HUES48 (cell line): ENCODE data around the gene OR11A1.
"Not testable (repeated sequence)": the region's sequence is repeated elsewhere in the genome, so short reads cannot be mapped to it uniquely, and the experiment has no call there.

Experiments used
- H3K27ac ChIP-seq: one replicate; pipeline ENCODE4 v1.7.0; 2013; ENCODE audit warnings: low read depth, low read length, inconsistent platforms
- H3K27me3 ChIP-seq: 2 replicates; pipeline ENCODE4 v1.6.1; 2013; ENCODE audit warnings: mild to moderate bottlenecking, low read length; ENCODE audit not compliant: control insufficient read depth, insufficient read depth
- H3K36me3 ChIP-seq: 2 replicates; pipeline ENCODE4 v1.6.1; 2013; ENCODE audit warnings: low read length; ENCODE audit not compliant: control insufficient read depth, insufficient read depth
- H3K4me1 ChIP-seq: 2 replicates; pipeline ENCODE4 v1.6.1; 2013; ENCODE audit warnings: mild to moderate bottlenecking, low read length; ENCODE audit not compliant: control insufficient read depth, insufficient read depth
- H3K4me3 ChIP-seq: 2 replicates; pipeline ENCODE4 v1.5.1; 2013; ENCODE audit warnings: mild to moderate bottlenecking, low read depth, low read length
- H3K9ac ChIP-seq: 2 replicates; pipeline ENCODE4 v1.6.1; 2013; ENCODE audit warnings: mild to moderate bottlenecking, low read depth, low read length, moderate library complexity
- H3K9me3 ChIP-seq: 2 replicates; pipeline ENCODE4 v1.6.1; 2013; ENCODE audit warnings: low read length; ENCODE audit not compliant: control insufficient read depth, insufficient read depth

Gene OR11A1

GRCh38 chr6:29444031-29444430, 12.8 kb downstream of the OR11A1 start:
- not testable (repeated sequence) for H3K36me3 ChIP-seq, H3K4me1 ChIP-seq, H3K4me3 ChIP-seq, H3K27ac ChIP-seq, H3K27me3 ChIP-seq, H3K9ac ChIP-seq, H3K9me3 ChIP-seq

- H3K4me3 ChIP-seq: no peak overlapping the region
- H3K9ac ChIP-seq: no peak overlapping the region
- H3K27ac ChIP-seq: no peak overlapping the region
- no peaks in the 10 kb centered on the region; the same call in 1 of the 2 replicates for H3K27me3 ChIP-seq
- H3K9me3 ChIP-seq: peaks cover 4% of the 10 kb centered on the region; the same call in 1 of the 2 replicates
- no peaks in the 10 kb centered on the region for H3K36me3 ChIP-seq
- H3K4me1 ChIP-seq: peaks cover 10% of the 10 kb centered on the region
These were observed 14.2 kb downstream of the OR11A1 start for GRCh38 chr6:29442719-29443118.

GRCh38 chr6:29439006-29439405, 17.9 kb downstream of the OR11A1 start, which contains the start of gene OR10C1:
TSS of gene OR10C1 (plus strand) at chr6:29439306. CDS start at chr6:29440016, 710 bp downstream.
- Histone ChIP-seq H3K4me1 (no peaks in the 10 kb centered on the region), H3K27me3 (no peaks in the 10 kb centered on the region; the same call in 1 of the 2 replicates), H3K9ac (no peak within 1 kb of the TSS), H3K27ac (no peak within 1 kb of the TSS), H3K9me3 (no peaks in the 10 kb centered on the region), H3K4me3 (no peak within 1 kb of the TSS), H3K36me3 (no peaks in the 10 kb centered on the region)

- not testable (repeated sequence) for H3K4me3 ChIP-seq, H3K4me1 ChIP-seq, H3K9me3 ChIP-seq, H3K36me3 ChIP-seq, H3K27me3 ChIP-seq, H3K27ac ChIP-seq, H3K9ac ChIP-seq
These were observed 20.1 kb downstream of the OR11A1 start for GRCh38 chr6:29436730-29437129.

- H3K27me3 ChIP-seq: no peaks in the 10 kb centered on the region
- H3K36me3 ChIP-seq: no peaks in the 10 kb centered on the region
- H3K27ac ChIP-seq: no peak overlapping the region
- no peak overlapping the region for H3K9ac ChIP-seq
- H3K4me1 ChIP-seq: peaks cover 8% of the 10 kb centered on the region; the same call in 1 of the 2 replicates
- H3K9me3 ChIP-seq: no peaks in the 10 kb centered on the region
- H3K4me3 ChIP-seq: no peak overlapping the region
These were observed 30.2 kb downstream of the OR11A1 start for GRCh38 chr6:29426654-29427053.

GRCh38 chr6:29425075-29425474, 31.8 kb downstream of the OR11A1 start:
- Histone ChIP-seq H3K27ac (no peak overlapping the region), H3K4me1 (peaks cover 8% of the 10 kb centered on the region; the same call in 1 of the 2 replicates), H3K9ac (no peak overlapping the region), H3K9me3 (no peaks in the 10 kb centered on the region), H3K4me3 (no peak overlapping the region), H3K27me3 (no peaks in the 10 kb centered on the region), H3K36me3 (no peaks in the 10 kb centered on the region)

- Histone ChIP-seq H3K4me3 (no peak overlapping the region), H3K27ac (no peak overlapping the region), H3K27me3 (no peaks in the 10 kb centered on the region), H3K9ac (no peak overlapping the region), H3K9me3 (no peaks in the 10 kb centered on the region), H3K4me1 (peaks cover 8% of the 10 kb centered on the region; the same call in 1 of the 2 replicates), H3K36me3 (no peaks in the 10 kb centered on the region)
These were observed 32.3 kb downstream of the OR11A1 start for GRCh38 chr6:29424575-29424974.

- Histone ChIP-seq H3K4me1 (peaks cover 8% of the 10 kb centered on the region; the same call in 1 of the 2 replicates), H3K9me3 (no peaks in the 10 kb centered on the region), H3K9ac (no peak overlapping the region), H3K4me3 (no peak overlapping the region), H3K27me3 (no peaks in the 10 kb centered on the region), H3K27ac (no peak overlapping the region), H3K36me3 (no peaks in the 10 kb centered on the region)
These were observed 32.7 kb downstream of the OR11A1 start for GRCh38 chr6:29424168-29424567.

- no peak overlapping the region for H3K27ac ChIP-seq
- no peaks in the 10 kb centered on the region for H3K27me3 ChIP-seq
- no peaks in the 10 kb centered on the region for H3K9me3 ChIP-seq
- no peak overlapping the region for H3K9ac ChIP-seq
- peaks cover 8% of the 10 kb centered on the region; the same call in 1 of the 2 replicates for H3K4me1 ChIP-seq
- no peak overlapping the region for H3K4me3 ChIP-seq
- no peaks in the 10 kb centered on the region for H3K36me3 ChIP-seq
These were observed 37.4 kb downstream of the OR11A1 start for GRCh38 chr6:29419516-29419915.

- Histone ChIP-seq H3K36me3 (no peaks in the 10 kb centered on the region), H3K27me3 (no peaks in the 10 kb centered on the region), H3K9ac (no peak within 1 kb of the TSS), H3K9me3 (no peaks in the 10 kb centered on the region), H3K4me1 (no peaks in the 10 kb centered on the region), H3K4me3 (no peak within 1 kb of the TSS), H3K27ac (no peak within 1 kb of the TSS)
These were observed 42.3 kb downstream of the OR11A1 start, which contains the start of gene OR12D1 for GRCh38 chr6:29414588-29414987. TSS of gene OR12D1 (plus strand) at chr6:29414928.

- no peak overlapping the region for H3K27ac ChIP-seq
- H3K36me3 ChIP-seq: no peaks in the 10 kb centered on the region
- no peak overlapping the region for H3K9ac ChIP-seq
- H3K4me3 ChIP-seq: no peak overlapping the region
- no peaks in the 10 kb centered on the region for H3K9me3 ChIP-seq
- no peaks in the 10 kb centered on the region for H3K4me1 ChIP-seq
- H3K27me3 ChIP-seq: no peaks in the 10 kb centered on the region
These were observed 53.1 kb downstream of the OR11A1 start for GRCh38 chr6:29403801-29404200.
